OCI-LY7 (cell line): ENCODE data around the gene CTNNA2. TPM values are rescaled to one million over a fixed set of nuclear protein-coding genes. Genes with fewer than 3 reads are reported as not detected.

Experiments used
- BruUV-seq: library from RNA; stranded (reverse); fragments of 400-500 nt; replicated peaks from 2 replicates; lab custom pipeline; 2021; lab: Mats Ljungman, UMichigan
- CTCF ChIA-PET: fragments of 300-600 bp; sonication (Branson Sonifier 250); formaldehyde crosslinking; loops from one replicate; lab custom pipeline; 2022; ENCODE audit warnings: antibody characterized with exemption; ENCODE audit not compliant: unreplicated experiment; lab: Charles Lee
- POLR2A ChIA-PET: fragments of 300-600 bp; sonication (Branson Sonifier 250); formaldehyde crosslinking; loops from one replicate; lab custom pipeline; 2022; ENCODE audit warnings: antibody characterized with exemption; lab: Charles Lee
- DNase-seq: peaks from one replicate; pipeline ENCODE4 v3.0.0-alpha.2; 2015; ENCODE audit warnings: low spot score
- H2AFZ ChIP-seq: fragments of 200-600 bp; sonication (generic), shearing (Covaris generic); 2 replicates; pipeline ENCODE4 v1.6.1; 2014; ENCODE audit warnings: mild to moderate bottlenecking, antibody characterized with exemption, low read length, moderate library complexity
- H3K27ac ChIP-seq: fragments of 200-600 bp; sonication (generic); 2 replicates; pipeline ENCODE4 v1.5.1; 2014; ENCODE audit warnings: mixed run types, low read depth, mild to moderate bottlenecking, moderate library complexity, low read length, inconsistent platforms; ENCODE audit not compliant: poor library complexity, severe bottlenecking
- H3K36me3 ChIP-seq: fragments of 200-600 bp; sonication (generic); 2 replicates; pipeline ENCODE4 v1.6.1; 2014; ENCODE audit warnings: mild to moderate bottlenecking, antibody characterized with exemption, low read length, moderate library complexity, mixed read lengths; ENCODE audit not compliant: insufficient read depth
- H3K4me1 ChIP-seq: fragments of 200-600 bp; sonication (generic); 2 replicates; pipeline ENCODE4 v1.5.1; 2014; ENCODE audit warnings: mild to moderate bottlenecking, low read length; ENCODE audit not compliant: insufficient read depth, poor library complexity, severe bottlenecking
- H3K4me2 ChIP-seq: fragments of 200-600 bp; sonication (generic); 2 replicates; pipeline ENCODE4 v1.6.1; 2014; ENCODE audit warnings: mild to moderate bottlenecking, low read length
- H3K4me3 ChIP-seq: fragments of 200-600 bp; sonication (generic); 2 replicates; pipeline ENCODE4 v1.5.1; 2014; ENCODE audit warnings: mild to moderate bottlenecking, low read depth, low read length; ENCODE audit not compliant: poor library complexity, severe bottlenecking
- H3K79me2 ChIP-seq: fragments of 200-600 bp; sonication (generic); 2 replicates; pipeline ENCODE4 v1.6.1; 2016; ENCODE audit warnings: low read depth, mild to moderate bottlenecking, low read length, moderate library complexity, mixed read lengths; ENCODE audit not compliant: insufficient read depth
- H3K9me2 ChIP-seq: fragments of 200-600 bp; sonication (generic); 2 replicates; pipeline ENCODE4 v1.6.1; 2016; ENCODE audit warnings: mild to moderate bottlenecking, low read length, mixed read lengths; ENCODE audit not compliant: insufficient read depth
- H3K9me3 ChIP-seq: fragments of 200-600 bp; sonication (generic); 2 replicates; pipeline ENCODE4 v1.6.1; 2014; ENCODE audit warnings: mild to moderate bottlenecking, mixed run types, low read length, mixed read lengths
- H4K20me1 ChIP-seq: fragments of 200-600 bp; sonication (generic); 2 replicates; pipeline ENCODE4 v1.6.1; 2014; ENCODE audit warnings: mild to moderate bottlenecking, antibody characterized with exemption, low read length, moderate library complexity, mixed read lengths; ENCODE audit not compliant: insufficient read depth
- EZH2phosphoT487 ChIP-seq: fragments of 200-600 bp; sonication (generic); IDR thresholded peaks from 2 replicates; pipeline ENCODE4 v1.6.1; 2018; ENCODE audit warnings: low read depth, borderline replicate concordance, mild to moderate bottlenecking, mixed run types, antibody characterized with exemption, low read length, moderate library complexity, mixed read lengths
- intact Hi-C: fragments of 100-400 bp; cut with micrococcal nuclease; formaldehyde crosslinking; loops from one replicate; pipeline ENCODE4 v1.10.0; 2022; ENCODE audit not compliant: unreplicated experiment
- total RNA-seq, 2 experiments: library from RNA; depleted of rRNA in 1 of 2; stranded (reverse); fragments of >200 nt in 1 of 2; shearing (Covaris generic) in 1 of 2; gene quantifications; 2 replicates each; pipeline ENCODE4 v1.2.3, GENCODE V29; 2014 to 2022
- TF ChIP-seq, protein P1 (sequence below): fragments of 200-600 bp; sonication (generic); conservative IDR thresholded peaks from 2 replicates; pipeline ENCODE4 v1.5.1; 2014; ENCODE audit warnings: mild to moderate bottlenecking, antibody characterized with exemption, low read length, moderate library complexity, mixed read lengths

Gene CTNNA2
- total RNA-seq, 2 experiments from 2014 or later, result 0.19 to 2.7 TPM

GRCh38 chr2:80001701-80002101, 488.9 kb downstream of the CTNNA2 start:
- H3K9me3 ChIP-seq, result no peaks in the 10 kb centered on the region
- no peaks in the 10 kb centered on the region for H3K4me1 ChIP-seq
- intact Hi-C loops, result no loop called here
- no peaks in the 10 kb centered on the region for H3K79me2 ChIP-seq
- DNase-seq, result no peak
- CTCF ChIA-PET, result no interaction called here
- no peak overlapping the region for H2AFZ ChIP-seq
- no peaks in the 10 kb centered on the region for H3K9me2 ChIP-seq
- TF ChIP-seq, protein P1, sequence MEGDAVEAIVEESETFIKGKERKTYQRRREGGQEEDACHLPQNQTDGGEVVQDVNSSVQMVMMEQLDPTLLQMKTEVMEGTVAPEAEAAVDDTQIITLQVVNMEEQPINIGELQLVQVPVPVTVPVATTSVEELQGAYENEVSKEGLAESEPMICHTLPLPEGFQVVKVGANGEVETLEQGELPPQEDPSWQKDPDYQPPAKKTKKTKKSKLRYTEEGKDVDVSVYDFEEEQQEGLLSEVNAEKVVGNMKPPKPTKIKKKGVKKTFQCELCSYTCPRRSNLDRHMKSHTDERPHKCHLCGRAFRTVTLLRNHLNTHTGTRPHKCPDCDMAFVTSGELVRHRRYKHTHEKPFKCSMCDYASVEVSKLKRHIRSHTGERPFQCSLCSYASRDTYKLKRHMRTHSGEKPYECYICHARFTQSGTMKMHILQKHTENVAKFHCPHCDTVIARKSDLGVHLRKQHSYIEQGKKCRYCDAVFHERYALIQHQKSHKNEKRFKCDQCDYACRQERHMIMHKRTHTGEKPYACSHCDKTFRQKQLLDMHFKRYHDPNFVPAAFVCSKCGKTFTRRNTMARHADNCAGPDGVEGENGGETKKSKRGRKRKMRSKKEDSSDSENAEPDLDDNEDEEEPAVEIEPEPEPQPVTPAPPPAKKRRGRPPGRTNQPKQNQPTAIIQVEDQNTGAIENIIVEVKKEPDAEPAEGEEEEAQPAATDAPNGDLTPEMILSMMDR, result no peak
- TF ChIP-seq EZH2phosphoT487, result no peak
- H3K4me3 ChIP-seq, result no peak overlapping the region
- no peaks in the 10 kb centered on the region for H3K36me3 ChIP-seq
- H3K4me2 ChIP-seq, result no peak overlapping the region
- H4K20me1 ChIP-seq, result no peaks in the 10 kb centered on the region
- no peak overlapping the region for H3K27ac ChIP-seq
- POLR2A ChIA-PET, result no interaction called here
- BruUV-seq, result no TSS peak

DNA sequence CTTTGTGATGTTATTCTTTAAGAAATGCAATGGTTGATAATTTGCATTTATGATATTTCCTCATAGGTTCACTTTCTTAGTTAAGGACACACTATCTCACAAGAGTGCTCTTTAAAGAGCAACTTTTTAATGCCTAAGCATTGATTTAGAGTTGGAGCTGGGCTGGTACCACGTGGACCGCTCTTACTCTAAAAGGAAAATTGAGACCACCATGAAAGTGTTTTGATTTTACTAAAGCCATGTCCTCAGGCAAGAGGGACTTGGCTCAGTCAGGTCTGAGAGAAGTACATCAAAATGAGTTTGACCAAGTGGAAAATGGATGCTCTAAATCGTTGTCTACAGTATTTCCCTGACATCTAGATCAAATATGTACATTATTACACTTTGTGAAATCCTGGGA, 489.3 kb downstream of the CTNNA2 start:
- Histone ChIP-seq H4K20me1 (no peaks in the 10 kb centered on the region), H3K36me3 (no peaks in the 10 kb centered on the region), H3K9me3 (no peaks in the 10 kb centered on the region), H3K9me2 (no peaks in the 10 kb centered on the region), H3K4me1 (no peaks in the 10 kb centered on the region), H3K4me3 (no peak overlapping the region), H3K4me2 (no peak overlapping the region), H3K27ac (no peak overlapping the region), H2AFZ (no peak overlapping the region), H3K79me2 (no peaks in the 10 kb centered on the region)
- intact Hi-C loops, result no loop called here
- TF ChIP-seq EZH2phosphoT487, result no peak
- TF ChIP-seq, protein P1, result no peak
- no TSS peak for BruUV-seq
- CTCF ChIA-PET, result no interaction called here
- POLR2A ChIA-PET, result no interaction called here
- DNase-seq, result no peak

GRCh38 chr2:80002568-80003157, 489.8 kb downstream of the CTNNA2 start:
- Histone ChIP-seq H3K27ac (no peak overlapping the region), H2AFZ (no peak overlapping the region), H3K79me2 (no peaks in the 10 kb centered on the region), H3K4me1 (no peaks in the 10 kb centered on the region), H3K4me2 (no peak overlapping the region), H3K36me3 (no peaks in the 10 kb centered on the region), H4K20me1 (no peaks in the 10 kb centered on the region), H3K9me3 (no peaks in the 10 kb centered on the region), H3K9me2 (no peaks in the 10 kb centered on the region), H3K4me3 (no peak overlapping the region)
- POLR2A ChIA-PET, result no interaction called here
- TF ChIP-seq, protein P1, result no peak
- no peak for TF ChIP-seq EZH2phosphoT487
- no TSS peak for BruUV-seq
- intact Hi-C loops, result no loop called here
- no peak for DNase-seq
- CTCF ChIA-PET, result no interaction called here
